Stimulated activated naive CD4-positive, alpha-beta T cell treated with Interleukin-2 at 50 U/mL for 16 hours (primary cell): ENCODE results near the gene GALR3.

ENCODE experiments used
- DNase-seq: peaks from one replicate; lab custom pipeline; 2025; lab: John Stamatoyannopoulos, UW

Gene GALR3

GRCh38 chr22:37822079-37822833 lies 926 bp upstream of the GALR3 start:
- no peak for DNase-seq

GRCh38 chr22:37824674-37825641 lies 1.8 kb downstream of the GALR3 start:
- DNase-seq: no peak

GRCh38 chr22:37827056-37827455 lies 3.9 kb downstream of the GALR3 start:
- no peak for DNase-seq

GRCh38 chr22:37830093-37830842 lies 7.1 kb downstream of the GALR3 start:
- DNase-seq: no peak

- no peak for DNase-seq
These were observed 8.3 kb downstream of the GALR3 start for GRCh38 chr22:37831472-37831871.

GRCh38 chr22:37832022-37832857 lies 9.1 kb downstream of the GALR3 start:
- DNase-seq: no peak

GRCh38 chr22:37842015-37842793 lies 19.0 kb downstream of the GALR3 start:
- DNase-seq: no peak

GRCh38 chr22:37843741-37844089 lies 20.5 kb downstream of the GALR3 start:
- peak; percentile 56 for DNase-seq

- no peak for DNase-seq
These were observed 21.7 kb downstream of the GALR3 start for GRCh38 chr22:37844904-37845329.

- DNase-seq: no peak
These were observed 23.3 kb downstream of the GALR3 start for GRCh38 chr22:37846433-37846832.

- DNase-seq: no peak
These were observed 25.5 kb downstream of the GALR3 start for GRCh38 chr22:37848587-37849088.

GRCh38 chr22:37849089-37849751 lies 26.0 kb downstream of the GALR3 start, which contains the start of gene EIF3L:
Gene EIF3L (plus strand): TSS chr22:37849419. CDS start chr22:37849450, 31 bp downstream.
- DNase-seq: peak; percentile 89

- DNase-seq: no peak
These were observed 27.6 kb downstream of the GALR3 start for GRCh38 chr22:37850801-37851200.

GRCh38 chr22:37852418-37852817 lies 29.2 kb downstream of the GALR3 start:
- DNase-seq: no peak

GRCh38 chr22:37854946-37855345 lies 31.8 kb downstream of the GALR3 start:
- no peak for DNase-seq

- no peak for DNase-seq
These were observed 32.3 kb downstream of the GALR3 start for GRCh38 chr22:37855462-37855861.

- DNase-seq: no peak
These were observed 37.7 kb downstream of the GALR3 start for GRCh38 chr22:37860796-37861421.

GRCh38 chr22:37862570-37863325 lies 39.6 kb downstream of the GALR3 start:
- DNase-seq: no peak
